D341Med (cell line): ENCODE data around the gene TAF5L.

ENCODE experiments used
- DNase-seq: peaks from one replicate; pipeline ENCODE4 v3.0.0; 2012; ENCODE audit warnings: low spot score

The TAF5L gene

DNA sequence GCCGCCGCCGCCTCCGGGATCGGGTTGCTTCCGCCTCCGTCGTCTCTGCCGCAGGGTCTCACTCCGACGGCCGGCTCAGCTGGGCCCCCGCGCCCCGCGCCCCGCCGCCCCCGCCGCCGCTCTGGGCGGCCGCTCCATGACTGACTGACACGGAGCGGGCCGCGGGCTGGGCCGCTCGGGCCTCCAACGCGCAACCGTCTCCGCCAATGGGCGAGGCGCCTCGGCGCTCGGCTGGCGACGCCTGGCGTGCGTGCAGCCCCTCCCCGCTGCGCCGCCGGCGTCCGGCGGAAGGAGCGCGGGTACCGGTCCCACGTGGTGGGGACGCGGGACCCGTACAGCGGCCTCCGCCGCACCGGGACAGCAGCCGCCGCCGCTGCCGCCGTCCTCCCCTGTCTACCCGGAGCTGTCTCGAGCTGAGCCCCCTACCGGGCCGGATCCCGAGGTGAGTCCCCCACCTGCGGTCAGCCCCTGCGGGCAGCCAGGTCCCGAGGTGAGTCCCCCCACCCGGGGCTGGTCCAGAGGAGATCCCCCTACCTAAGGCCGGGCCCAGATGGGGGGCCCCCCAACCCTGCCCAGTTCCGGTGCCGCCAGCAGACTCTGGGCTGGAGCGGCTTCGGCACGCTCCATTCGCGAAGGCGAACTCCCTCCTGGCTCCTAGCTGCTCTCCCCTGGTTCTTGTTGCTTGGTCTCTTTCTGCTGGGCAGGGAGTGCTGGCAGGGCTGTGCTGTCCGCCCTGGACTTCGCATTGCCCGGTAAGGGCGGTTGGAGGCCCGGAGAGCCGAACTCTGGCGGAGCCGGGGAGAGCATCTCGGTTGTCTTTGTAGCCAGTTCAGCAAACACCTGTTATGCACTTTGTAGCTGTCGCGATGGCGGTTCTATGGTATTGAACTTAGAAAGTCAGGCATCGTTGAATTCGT lies at the start of gene TAF5L, which contains the start of gene URB2:
TAF5L (minus strand) TSS at position 208 of the 917 bp plus-strand sequence. CDS start 11,640 bp downstream, outside the sequence.
URB2 (plus strand) TSS at position 333 of the 917 bp plus-strand sequence. CDS start 1,387 bp downstream, outside the sequence.
- DNase-seq, result peak; percentile 99

- DNase-seq, result no peak
Measured at GRCh38 chr1:229675396-229675795, 49.5 kb upstream of the TAF5L start.

DNA sequence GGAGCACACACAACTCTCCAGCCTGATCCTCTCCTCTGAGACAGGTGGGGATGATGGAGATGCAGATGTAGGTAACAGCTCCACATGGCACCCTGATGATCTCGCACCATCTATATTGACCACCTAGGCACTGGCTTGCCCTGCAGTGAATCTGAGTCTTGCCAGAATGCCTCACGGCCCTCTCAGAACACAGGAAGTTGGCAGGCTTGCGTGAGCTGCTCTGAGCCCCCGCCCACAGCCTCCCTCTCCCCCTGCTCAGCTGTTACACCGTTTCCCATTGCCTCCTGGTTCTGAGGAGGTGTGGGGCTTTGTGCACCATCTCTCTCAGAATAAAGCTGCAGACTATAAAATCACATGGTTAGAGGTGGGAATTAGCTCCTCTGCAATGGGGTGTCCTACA lies 48.1 kb upstream of the TAF5L start:
- no peak for DNase-seq

DNA sequence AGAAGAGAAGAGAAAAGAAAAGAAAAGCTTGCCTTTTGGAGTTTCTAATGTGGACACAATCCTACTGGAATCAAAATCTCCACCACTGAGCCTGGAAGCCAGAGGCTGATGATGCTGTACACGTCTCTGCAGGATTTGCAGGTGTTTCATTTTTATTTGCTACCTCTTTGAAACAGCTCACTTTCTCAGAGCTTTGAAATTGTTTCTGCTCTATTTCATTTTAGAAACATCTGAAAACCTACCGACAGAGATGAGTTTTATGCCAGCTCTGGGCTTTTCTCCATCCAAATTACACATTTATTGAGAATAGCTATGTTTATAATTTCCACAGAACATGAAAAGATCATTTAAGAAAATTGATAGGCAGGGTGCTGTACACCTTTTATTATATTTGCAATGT lies 46.3 kb upstream of the TAF5L start:
- DNase-seq, result no peak

DNA sequence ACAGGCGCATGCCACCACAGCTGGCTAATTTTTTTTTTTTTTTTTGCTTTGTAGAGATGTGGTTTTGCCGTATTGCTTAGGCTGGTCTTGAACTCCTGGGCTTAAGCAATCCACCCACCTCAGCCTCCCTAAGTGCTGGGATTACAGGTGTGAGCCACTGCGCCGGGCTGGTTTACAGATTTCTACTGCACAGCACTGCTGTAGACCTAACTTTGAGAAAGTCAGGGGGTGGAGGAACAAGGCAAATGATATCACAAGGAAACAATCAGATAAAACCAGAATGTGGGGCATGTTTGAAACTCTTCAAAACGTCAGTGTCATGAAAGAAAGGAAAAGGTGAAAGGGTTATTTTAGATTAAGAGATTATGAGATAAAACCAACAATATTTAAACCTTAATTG lies 45.4 kb upstream of the TAF5L start:
- no peak for DNase-seq

- no peak for DNase-seq
Measured at GRCh38 chr1:229669333-229669732, 43.4 kb upstream of the TAF5L start.

GRCh38 chr1:229666585-229666984 lies 40.7 kb upstream of the TAF5L start:
- no peak for DNase-seq

GRCh38 chr1:229665912-229666558 lies 40.1 kb upstream of the TAF5L start:
- no peak for DNase-seq

- peak; percentile 77 for DNase-seq
Measured at GRCh38 chr1:229664133-229664689, 38.3 kb upstream of the TAF5L start.

DNA sequence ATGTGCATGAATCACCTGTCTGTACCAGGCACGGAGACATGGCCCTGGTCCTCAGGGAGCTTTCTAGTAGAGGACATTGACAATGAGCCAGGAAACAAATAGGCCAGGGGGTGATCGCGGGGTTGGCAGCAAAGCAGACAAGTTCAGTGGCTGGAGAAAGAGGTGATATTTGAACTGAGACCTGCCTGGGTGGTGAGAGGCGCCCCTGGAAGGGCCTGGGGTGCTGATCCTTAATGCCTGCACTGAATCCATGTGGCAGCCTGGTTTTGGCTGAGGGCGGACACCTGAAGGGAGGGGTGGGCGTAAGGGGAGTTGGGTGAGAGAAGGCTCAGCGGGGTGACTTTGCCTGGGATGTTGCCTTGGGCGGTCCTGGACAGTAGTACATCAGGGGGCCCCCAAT lies 36.0 kb upstream of the TAF5L start:
- DNase-seq, result no peak

- peak; percentile 93 for DNase-seq
Measured at GRCh38 chr1:229661022-229661877, 35.3 kb upstream of the TAF5L start.

DNA sequence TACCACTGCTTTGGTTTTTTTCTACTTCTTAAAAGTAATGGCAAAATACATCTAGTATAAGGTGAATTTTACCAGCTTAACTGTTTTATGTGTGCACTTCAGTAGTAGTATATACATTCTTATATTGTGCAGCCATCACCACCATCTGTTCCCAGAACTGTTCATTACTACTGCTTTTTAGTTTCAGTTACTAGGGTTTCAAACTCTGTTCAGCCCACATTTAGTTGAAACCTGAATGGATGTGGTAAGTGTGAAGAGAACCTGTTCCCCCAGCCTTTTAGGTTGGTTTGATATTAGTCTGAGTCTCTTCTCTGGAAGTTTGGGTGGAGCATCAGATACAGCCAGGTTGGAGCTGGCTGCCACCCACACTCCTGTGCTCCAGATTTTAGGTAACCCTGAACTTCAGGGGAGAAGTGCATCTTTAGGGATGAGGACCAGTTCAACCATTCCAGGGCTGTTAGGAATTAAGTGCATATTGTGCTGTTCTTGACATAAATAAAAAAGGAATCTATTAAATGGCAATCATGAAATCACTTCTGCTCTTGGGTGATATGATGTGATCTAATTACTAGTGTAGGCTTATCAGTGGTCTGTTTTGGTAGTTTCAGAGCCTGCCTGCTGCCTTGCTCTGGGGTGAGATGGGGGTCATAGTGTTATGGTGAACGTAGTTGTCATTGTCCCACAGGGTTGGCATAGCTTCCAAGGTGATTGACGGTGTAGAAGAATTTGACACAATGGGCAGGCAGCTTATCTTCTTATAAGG lies 32.3 kb upstream of the TAF5L start:
- no peak for DNase-seq

DNA sequence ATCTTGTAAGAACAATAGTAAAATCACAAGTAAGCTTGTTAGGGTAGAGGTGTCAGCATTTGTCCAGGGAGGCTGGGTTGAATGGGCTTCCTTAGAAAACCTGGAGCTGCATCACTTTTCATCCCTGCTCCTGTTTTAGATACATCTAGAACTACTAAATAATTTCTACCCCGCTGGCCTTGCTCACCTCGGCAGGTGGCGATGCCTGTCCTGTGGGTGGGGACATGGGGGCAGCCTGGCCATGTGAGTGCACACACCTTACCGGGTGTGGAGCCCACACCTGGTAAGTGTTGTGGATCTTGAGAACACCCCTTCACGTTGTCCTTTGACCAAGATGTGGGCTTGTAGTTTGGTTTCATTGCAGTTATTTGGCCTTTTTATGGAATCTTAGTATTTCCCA lies 29.9 kb upstream of the TAF5L start:
- DNase-seq, result no peak

- no peak for DNase-seq
Measured at GRCh38 chr1:229653420-229653819, 27.5 kb upstream of the TAF5L start.

GRCh38 chr1:229651546-229651945 lies 25.6 kb upstream of the TAF5L start:
- no peak for DNase-seq

- DNase-seq, result no peak
Measured at GRCh38 chr1:229650045-229650444, 24.1 kb upstream of the TAF5L start.

GRCh38 chr1:229648406-229648805 lies 22.5 kb upstream of the TAF5L start:
- DNase-seq, result no peak

GRCh38 chr1:229645324-229645993 lies 19.5 kb upstream of the TAF5L start:
- DNase-seq, result no peak

GRCh38 chr1:229643996-229644745 lies 18.2 kb upstream of the TAF5L start:
- no peak for DNase-seq

DNA sequence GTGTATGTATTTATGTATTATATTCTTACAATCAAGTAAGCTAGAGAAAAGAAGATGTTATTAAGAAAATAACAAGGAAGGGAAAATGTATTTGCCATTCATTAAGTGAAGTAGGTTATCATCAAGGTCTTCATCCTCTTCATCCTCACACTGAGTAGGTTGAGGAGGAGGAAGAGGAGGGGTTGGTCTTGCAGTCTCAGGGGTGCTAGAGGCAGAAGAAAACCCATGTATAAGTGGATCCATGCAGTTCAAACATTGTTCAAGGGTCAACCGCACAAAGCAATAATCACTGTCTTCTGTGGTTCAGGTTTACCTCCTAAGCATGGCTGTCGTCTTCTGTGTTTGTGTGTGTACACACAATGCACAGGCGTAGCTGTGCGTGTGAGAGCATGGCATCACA lies 17.0 kb upstream of the TAF5L start:
- no peak for DNase-seq
